ENCODE measurements around the gene LAMA3.

LAMA3 gene

GRCh38 chr18:23852236-23853045 lies 163.2 kb downstream of the LAMA3 start:
- H3K27ac ChIP-seq (ENCODE audit: low read length), result no peak overlapping the region
- H3K9ac ChIP-seq (ENCODE audit: low read length in 2 of 2), result no peak overlapping the region
- no peaks in the 10 kb centered on the region for H3K36me3 ChIP-seq (ENCODE audit: control insufficient read depth in 2 of 2, insufficient read depth in 2 of 2, low read length in 2 of 2)
- no peaks in the 10 kb centered on the region for H3K27me3 ChIP-seq (ENCODE audit: control insufficient read depth in 1 of 2, insufficient read depth in 2 of 2, low read length in 2 of 2)
- H3K9me3 ChIP-seq (ENCODE audit: control insufficient read depth in 2 of 2, low read length in 2 of 2), result no peaks in the 10 kb centered on the region
- H3K4me1 ChIP-seq (ENCODE audit: control insufficient read depth, insufficient read depth, low read length), result peaks cover 2% of the 10 kb centered on the region
- no peak overlapping the region for H3K4me3 ChIP-seq (ENCODE audit: low read length in 2 of 2)

- no peak overlapping the region for H3K4me3 ChIP-seq (ENCODE audit: low read length in 2 of 2)
- peaks cover 2% of the 10 kb centered on the region for H3K4me1 ChIP-seq (ENCODE audit: control insufficient read depth, insufficient read depth, low read length)
- H3K27ac ChIP-seq (ENCODE audit: low read length), result no peak overlapping the region
- H3K27me3 ChIP-seq (ENCODE audit: control insufficient read depth in 1 of 2, insufficient read depth in 2 of 2, low read length in 2 of 2), result no peaks in the 10 kb centered on the region
- H3K36me3 ChIP-seq (ENCODE audit: control insufficient read depth in 2 of 2, insufficient read depth in 2 of 2, low read length in 2 of 2), result no peaks in the 10 kb centered on the region
- no peaks in the 10 kb centered on the region for H3K9me3 ChIP-seq (ENCODE audit: control insufficient read depth in 2 of 2, low read length in 2 of 2)
- no peak overlapping the region for H3K9ac ChIP-seq (ENCODE audit: low read length in 2 of 2)
Measured at GRCh38 chr18:23853448-23854195, 164.4 kb downstream of the LAMA3 start.

GRCh38 chr18:23855721-23856120 lies 166.5 kb downstream of the LAMA3 start:
- H3K9me3 ChIP-seq (ENCODE audit: control insufficient read depth in 2 of 2, low read length in 2 of 2), result no peaks in the 10 kb centered on the region
- H3K27ac ChIP-seq (ENCODE audit: low read length), result no peak overlapping the region
- no peak overlapping the region for H3K4me3 ChIP-seq (ENCODE audit: low read length in 2 of 2)
- no peak overlapping the region for H3K9ac ChIP-seq (ENCODE audit: low read length in 2 of 2)
- H3K27me3 ChIP-seq (ENCODE audit: control insufficient read depth in 1 of 2, insufficient read depth in 2 of 2, low read length in 2 of 2), result no peaks in the 10 kb centered on the region
- peaks cover 2% of the 10 kb centered on the region for H3K4me1 ChIP-seq (ENCODE audit: control insufficient read depth, insufficient read depth, low read length)
- H3K36me3 ChIP-seq (ENCODE audit: control insufficient read depth in 2 of 2, insufficient read depth in 2 of 2, low read length in 2 of 2), result no peaks in the 10 kb centered on the region

- H3K9ac ChIP-seq (ENCODE audit: low read length in 2 of 2), result no peak overlapping the region
- no peak overlapping the region for H3K27ac ChIP-seq (ENCODE audit: low read length)
- H3K4me3 ChIP-seq (ENCODE audit: low read length in 2 of 2), result no peak overlapping the region
- H3K36me3 ChIP-seq (ENCODE audit: control insufficient read depth in 2 of 2, insufficient read depth in 2 of 2, low read length in 2 of 2), result no peaks in the 10 kb centered on the region
- H3K9me3 ChIP-seq (ENCODE audit: control insufficient read depth in 2 of 2, low read length in 2 of 2), result no peaks in the 10 kb centered on the region
- no peaks in the 10 kb centered on the region for H3K27me3 ChIP-seq (ENCODE audit: control insufficient read depth in 1 of 2, insufficient read depth in 2 of 2, low read length in 2 of 2)
- H3K4me1 ChIP-seq (ENCODE audit: control insufficient read depth, insufficient read depth, low read length), result peaks cover 2% of the 10 kb centered on the region
Measured at GRCh38 chr18:23856466-23857163, 167.4 kb downstream of the LAMA3 start.

- H3K36me3 ChIP-seq (ENCODE audit: control insufficient read depth in 2 of 2, insufficient read depth in 2 of 2, low read length in 2 of 2), result no peaks in the 10 kb centered on the region
- no peak overlapping the region for H3K4me3 ChIP-seq (ENCODE audit: low read length in 2 of 2)
- H3K4me1 ChIP-seq (ENCODE audit: control insufficient read depth, insufficient read depth, low read length), result peaks cover 2% of the 10 kb centered on the region
- no peaks in the 10 kb centered on the region for H3K9me3 ChIP-seq (ENCODE audit: control insufficient read depth in 2 of 2, low read length in 2 of 2)
- H3K9ac ChIP-seq (ENCODE audit: low read length in 2 of 2), result no peak overlapping the region
- no peaks in the 10 kb centered on the region for H3K27me3 ChIP-seq (ENCODE audit: control insufficient read depth in 1 of 2, insufficient read depth in 2 of 2, low read length in 2 of 2)
- no peak overlapping the region for H3K27ac ChIP-seq (ENCODE audit: low read length)
Measured at GRCh38 chr18:23857164-23857552, 167.9 kb downstream of the LAMA3 start.

- H3K27me3 ChIP-seq (ENCODE audit: control insufficient read depth in 1 of 2, insufficient read depth in 2 of 2, low read length in 2 of 2), result no peaks in the 10 kb centered on the region
- H3K4me1 ChIP-seq (ENCODE audit: control insufficient read depth, insufficient read depth, low read length), result peaks cover 3% of the 10 kb centered on the region
- H3K9ac ChIP-seq (ENCODE audit: low read length in 2 of 2), result no peak overlapping the region
- no peaks in the 10 kb centered on the region for H3K9me3 ChIP-seq (ENCODE audit: control insufficient read depth in 2 of 2, low read length in 2 of 2)
- H3K36me3 ChIP-seq (ENCODE audit: control insufficient read depth in 2 of 2, insufficient read depth in 2 of 2, low read length in 2 of 2), result no peaks in the 10 kb centered on the region
- no peak overlapping the region for H3K27ac ChIP-seq (ENCODE audit: low read length)
- H3K4me3 ChIP-seq (ENCODE audit: low read length in 2 of 2), result no peak overlapping the region
Measured at GRCh38 chr18:23857756-23858155, 168.5 kb downstream of the LAMA3 start.

- H3K9ac ChIP-seq (ENCODE audit: low read length in 2 of 2), result no peak overlapping the region
- no peaks in the 10 kb centered on the region for H3K27me3 ChIP-seq (ENCODE audit: control insufficient read depth in 1 of 2, insufficient read depth in 2 of 2, low read length in 2 of 2)
- H3K9me3 ChIP-seq (ENCODE audit: control insufficient read depth in 2 of 2, low read length in 2 of 2), result no peaks in the 10 kb centered on the region
- peaks cover 2% of the 10 kb centered on the region for H3K4me1 ChIP-seq (ENCODE audit: control insufficient read depth, insufficient read depth, low read length)
- H3K27ac ChIP-seq (ENCODE audit: low read length), result no peak overlapping the region
- no peak overlapping the region for H3K4me3 ChIP-seq (ENCODE audit: low read length in 2 of 2)
- no peaks in the 10 kb centered on the region for H3K36me3 ChIP-seq (ENCODE audit: control insufficient read depth in 2 of 2, insufficient read depth in 2 of 2, low read length in 2 of 2)
Measured at GRCh38 chr18:23859466-23860336, 170.4 kb downstream of the LAMA3 start.

- Histone ChIP-seq H3K9me3 (ENCODE audit: control insufficient read depth in 2 of 2, low read length in 2 of 2) (no peaks in the 10 kb centered on the region), H3K4me1 (ENCODE audit: control insufficient read depth, insufficient read depth, low read length) (peaks cover 2% of the 10 kb centered on the region), H3K9ac (ENCODE audit: low read length in 2 of 2) (no peak overlapping the region), H3K27me3 (ENCODE audit: control insufficient read depth in 1 of 2, insufficient read depth in 2 of 2, low read length in 2 of 2) (no peaks in the 10 kb centered on the region), H3K27ac (ENCODE audit: low read length) (no peak overlapping the region), H3K4me3 (ENCODE audit: low read length in 2 of 2) (no peak overlapping the region), H3K36me3 (ENCODE audit: control insufficient read depth in 2 of 2, insufficient read depth in 2 of 2, low read length in 2 of 2) (no peaks in the 10 kb centered on the region)
Measured at GRCh38 chr18:23861326-23861725, 172.1 kb downstream of the LAMA3 start.

- no peaks in the 10 kb centered on the region for H3K36me3 ChIP-seq (ENCODE audit: control insufficient read depth in 2 of 2, insufficient read depth in 2 of 2, low read length in 2 of 2)
- H3K4me3 ChIP-seq (ENCODE audit: low read length in 2 of 2), result no peak overlapping the region
- H3K4me1 ChIP-seq (ENCODE audit: control insufficient read depth, insufficient read depth, low read length), result peaks cover 2% of the 10 kb centered on the region
- H3K27me3 ChIP-seq (ENCODE audit: control insufficient read depth in 1 of 2, insufficient read depth in 2 of 2, low read length in 2 of 2), result no peaks in the 10 kb centered on the region
- no peak overlapping the region for H3K27ac ChIP-seq (ENCODE audit: low read length)
- no peak overlapping the region for H3K9ac ChIP-seq (ENCODE audit: low read length in 2 of 2)
- no peaks in the 10 kb centered on the region for H3K9me3 ChIP-seq (ENCODE audit: control insufficient read depth in 2 of 2, low read length in 2 of 2)
Measured at GRCh38 chr18:23861805-23862470, 172.7 kb downstream of the LAMA3 start.

- Histone ChIP-seq H3K36me3 (ENCODE audit: control insufficient read depth in 2 of 2, insufficient read depth in 2 of 2, low read length in 2 of 2) (no peaks in the 10 kb centered on the region), H3K9ac (ENCODE audit: low read length in 2 of 2) (no peak overlapping the region)
Measured at GRCh38 chr18:23864624-23865023, 175.4 kb downstream of the LAMA3 start.

More at GRCh38 chr18:23864624-23865023, 175.4 kb downstream of the LAMA3 start:
- no peaks in the 10 kb centered on the region for H3K27me3 ChIP-seq (ENCODE audit: control insufficient read depth in 1 of 2, insufficient read depth in 2 of 2, low read length in 2 of 2)
- H3K27ac ChIP-seq (ENCODE audit: low read length), result no peak overlapping the region
- H3K4me1 ChIP-seq (ENCODE audit: control insufficient read depth, insufficient read depth, low read length), result peaks cover 2% of the 10 kb centered on the region
- H3K4me3 ChIP-seq (ENCODE audit: low read length in 2 of 2), result no peak overlapping the region
- no peaks in the 10 kb centered on the region for H3K9me3 ChIP-seq (ENCODE audit: control insufficient read depth in 2 of 2, low read length in 2 of 2)
